ENCODE results near the gene GPX6. TPM values are rescaled to one million over a fixed set of nuclear protein-coding genes. Genes with fewer than 3 reads are reported as not detected.

GPX6 gene
- total and polyA plus RNA-seq, 12 donors: not detected

DNA sequence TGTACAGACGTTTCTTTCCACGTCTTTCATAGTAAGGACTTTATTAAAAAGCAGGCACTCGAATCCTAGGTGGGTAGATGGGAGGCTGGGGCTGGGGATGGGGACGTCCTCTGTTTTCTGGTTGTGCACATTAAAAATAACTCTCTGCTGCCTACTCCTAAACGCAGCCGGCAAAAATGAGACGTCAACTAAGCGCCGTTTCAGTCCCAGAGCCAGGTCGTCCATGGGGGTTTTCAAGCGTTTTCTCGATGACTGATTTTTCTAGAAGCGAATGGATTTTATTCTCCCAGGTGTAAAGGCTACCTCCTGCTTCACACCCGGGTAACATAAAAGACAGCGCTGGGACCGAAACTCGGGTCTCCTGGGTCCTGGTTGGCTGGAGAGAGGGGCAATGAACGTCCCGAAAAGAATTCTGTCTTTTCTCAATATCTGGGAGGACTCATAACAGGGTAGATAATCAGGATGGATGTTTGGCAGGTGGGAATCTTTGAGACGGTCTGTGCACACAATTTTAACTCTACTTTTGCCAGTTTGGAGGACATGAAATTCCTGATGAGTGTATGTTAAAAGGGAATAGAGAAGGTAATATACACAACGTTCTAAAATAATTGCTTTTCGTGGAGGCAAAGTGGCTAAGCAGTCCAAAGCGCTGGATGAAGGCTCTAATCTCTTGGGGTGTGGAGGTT, 25.2 kb downstream of the GPX6 start:
- Histone ChIP-seq H3K27me3 (peaks cover 25% of the 10 kb centered on the region), H3K9me3 (replicated peaks in 1 of 3) (no peaks in the 10 kb centered on the region), H3K4me3 (peak overlapping the region in 1 of 4 donors; percentile 44), H3K27ac (peak overlapping the region in 2 of 5 donors; percentile 34 to 69), H3K36me3 (replicated peaks in 1 of 2) (no peaks in the 10 kb centered on the region), H3K4me1 (replicated peaks in 1 of 2) (no peaks in the 10 kb centered on the region)
- no peak for TF ChIP-seq POLR2A (IDR thresholded peaks at IDR 0.05)
- TF ChIP-seq, protein P1, sequence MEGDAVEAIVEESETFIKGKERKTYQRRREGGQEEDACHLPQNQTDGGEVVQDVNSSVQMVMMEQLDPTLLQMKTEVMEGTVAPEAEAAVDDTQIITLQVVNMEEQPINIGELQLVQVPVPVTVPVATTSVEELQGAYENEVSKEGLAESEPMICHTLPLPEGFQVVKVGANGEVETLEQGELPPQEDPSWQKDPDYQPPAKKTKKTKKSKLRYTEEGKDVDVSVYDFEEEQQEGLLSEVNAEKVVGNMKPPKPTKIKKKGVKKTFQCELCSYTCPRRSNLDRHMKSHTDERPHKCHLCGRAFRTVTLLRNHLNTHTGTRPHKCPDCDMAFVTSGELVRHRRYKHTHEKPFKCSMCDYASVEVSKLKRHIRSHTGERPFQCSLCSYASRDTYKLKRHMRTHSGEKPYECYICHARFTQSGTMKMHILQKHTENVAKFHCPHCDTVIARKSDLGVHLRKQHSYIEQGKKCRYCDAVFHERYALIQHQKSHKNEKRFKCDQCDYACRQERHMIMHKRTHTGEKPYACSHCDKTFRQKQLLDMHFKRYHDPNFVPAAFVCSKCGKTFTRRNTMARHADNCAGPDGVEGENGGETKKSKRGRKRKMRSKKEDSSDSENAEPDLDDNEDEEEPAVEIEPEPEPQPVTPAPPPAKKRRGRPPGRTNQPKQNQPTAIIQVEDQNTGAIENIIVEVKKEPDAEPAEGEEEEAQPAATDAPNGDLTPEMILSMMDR (IDR thresholded peaks at IDR 0.05): no peak
- intact Hi-C loops (cut with DNase I): no loop called here
- no peak for DNase-seq
- 30 to 41% (median 37%) methylated on average over 23 of the region's 23 CpGs for WGBS, 4 donors

DNA sequence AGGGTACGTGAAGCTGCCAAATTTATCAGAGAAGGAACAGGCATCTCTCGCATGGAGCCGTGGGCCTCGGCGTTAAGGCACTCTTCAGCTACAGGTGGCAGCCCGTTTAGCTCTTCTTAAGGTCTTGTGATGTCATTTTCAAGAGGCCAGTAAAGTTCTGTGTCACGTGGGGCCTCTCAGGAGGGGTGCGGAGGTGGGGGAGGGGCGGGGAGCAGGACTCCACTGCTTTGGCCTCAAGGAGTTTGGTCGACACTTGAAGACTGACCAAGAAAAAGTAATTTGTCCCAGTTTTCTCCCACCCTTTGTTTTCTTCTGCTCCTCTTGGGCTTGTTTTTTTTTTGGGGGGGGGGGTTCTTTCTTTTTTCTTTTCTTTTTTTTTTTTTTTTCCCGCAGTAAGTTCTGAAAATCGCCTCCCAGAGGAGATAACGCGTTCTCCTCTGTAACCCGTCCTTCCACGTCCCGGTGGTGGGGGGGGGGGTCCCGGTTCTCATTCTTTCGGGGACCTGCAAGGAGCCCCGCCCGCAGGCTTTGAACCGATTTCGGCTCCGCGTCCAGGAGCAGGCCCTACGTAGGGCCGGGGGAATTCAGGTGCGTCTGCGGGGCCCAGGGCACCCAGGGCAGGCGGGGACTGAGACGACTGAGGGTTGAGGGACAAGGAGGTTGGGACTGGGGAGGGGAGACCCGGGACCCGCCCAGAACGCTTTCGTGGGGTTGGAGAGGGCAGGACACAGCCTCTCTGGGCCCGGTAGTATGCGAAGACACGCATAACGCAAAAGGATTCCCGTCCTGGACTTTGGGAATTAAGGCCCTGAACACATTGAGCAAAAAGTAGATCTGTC, 26.0 kb downstream of the GPX6 start:
- H3K36me3 ChIP-seq (replicated peaks in 1 of 2): no peaks in the 10 kb centered on the region
- intact Hi-C loops (cut with DNase I): no loop called here
- DNase-seq: peak in 6 of 7 donors; percentile 16 to 41 (median 22)
- no peaks in the 10 kb centered on the region for H3K4me1 ChIP-seq (replicated peaks in 1 of 2)
- H3K27me3 ChIP-seq: peaks cover 25% of the 10 kb centered on the region
- peak overlapping the region in 1 of 4 donors; percentile 44 for H3K4me3 ChIP-seq
- 11 to 19% (median 14%) methylated on average over 28 to 40 of the region's 40 CpGs for WGBS, 4 donors
- peak overlapping the region in 2 of 5 donors; percentile 34 to 69 for H3K27ac ChIP-seq
- peak in 1 of 2 donors; percentile 27 for TF ChIP-seq POLR2A (IDR thresholded peaks at IDR 0.05)
- TF ChIP-seq, protein P1 (IDR thresholded peaks at IDR 0.05): no peak
- no peaks in the 10 kb centered on the region for H3K9me3 ChIP-seq (replicated peaks in 1 of 3)

DNA sequence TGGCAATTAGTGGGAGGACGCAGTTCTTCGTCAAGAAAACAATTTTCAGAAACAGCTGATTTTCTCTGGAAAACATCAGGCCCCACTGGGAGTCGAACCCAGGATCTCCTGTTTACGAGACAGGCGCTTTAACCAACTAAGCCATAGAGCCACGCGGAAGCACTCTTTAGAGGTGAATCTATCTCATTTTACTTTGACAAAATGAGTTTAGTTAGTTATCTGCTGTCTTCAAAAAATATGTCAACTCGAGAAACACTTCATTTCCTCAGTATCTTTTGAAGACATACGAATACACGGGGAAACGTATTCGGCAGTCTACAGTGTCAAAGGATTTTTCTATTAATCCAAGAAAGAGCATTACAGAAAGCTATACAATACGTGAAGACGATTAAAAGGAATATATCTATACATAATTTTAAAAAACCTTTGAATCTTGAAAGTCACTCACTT, 26.7 kb downstream of the GPX6 start:
- Histone ChIP-seq H3K27me3 (peaks cover 25% of the 10 kb centered on the region), H3K36me3 (replicated peaks in 1 of 2) (no peaks in the 10 kb centered on the region), H3K4me1 (replicated peaks in 1 of 2) (no peaks in the 10 kb centered on the region), H3K9me3 (replicated peaks in 1 of 3) (no peaks in the 10 kb centered on the region), H3K27ac (no peak overlapping the region), H3K4me3 (peak overlapping the region in 1 of 4 donors; percentile 44)
- 30 to 45% (median 40%) methylated on average over 14 of the region's 14 CpGs for WGBS, 4 donors
- intact Hi-C loops (cut with DNase I): no loop called here
- DNase-seq: no peak
- TF ChIP-seq POLR2A (IDR thresholded peaks at IDR 0.05): no peak
- TF ChIP-seq, protein P1 (IDR thresholded peaks at IDR 0.05): no peak

DNA sequence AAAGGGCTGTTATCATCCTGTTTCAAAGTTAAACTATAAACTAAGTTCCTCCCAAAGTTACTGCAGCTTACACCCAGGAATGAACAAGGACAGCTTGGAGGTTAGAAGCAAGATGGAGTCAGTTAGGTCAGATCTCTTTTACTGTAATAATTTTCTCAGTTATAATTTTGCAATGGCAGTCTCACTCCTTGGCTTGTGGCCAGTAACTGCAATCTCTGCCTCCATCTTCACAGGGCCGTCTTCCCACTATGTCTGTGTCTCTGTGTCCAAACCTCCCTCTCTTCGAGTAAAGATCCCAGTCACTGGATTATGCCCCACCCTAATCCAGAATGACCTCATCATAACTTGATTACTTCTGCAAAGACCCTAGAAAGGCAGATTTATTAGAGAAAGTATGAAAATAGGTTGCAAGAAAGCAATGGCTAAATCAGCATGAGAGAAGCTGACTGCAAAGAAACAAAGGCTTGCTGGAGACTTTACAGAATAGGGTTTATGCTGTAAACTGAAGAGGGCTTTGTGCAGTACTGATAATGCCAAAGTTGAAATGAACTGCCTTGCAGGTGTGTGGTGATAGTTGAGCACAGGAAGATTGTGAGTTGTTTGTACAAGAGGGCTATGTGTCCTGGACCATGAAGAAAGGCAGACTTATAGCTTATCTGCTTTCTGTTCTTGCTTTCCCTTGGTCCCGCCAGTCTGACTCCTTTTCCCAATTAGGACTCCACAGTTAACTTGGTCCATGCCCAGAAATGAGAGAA, 28.4 kb downstream of the GPX6 start:
- H3K4me3 ChIP-seq: no peak overlapping the region
- peak in 1 of 7 donors; percentile 2 for DNase-seq
- H3K4me1 ChIP-seq (replicated peaks in 1 of 2): no peaks in the 10 kb centered on the region
- H3K36me3 ChIP-seq (replicated peaks in 1 of 2): no peaks in the 10 kb centered on the region
- intact Hi-C loops (cut with DNase I): no loop called here
- no peak for TF ChIP-seq POLR2A (IDR thresholded peaks at IDR 0.05)
- TF ChIP-seq, protein P1 (IDR thresholded peaks at IDR 0.05): no peak
- no peak overlapping the region for H3K27ac ChIP-seq
- no peaks in the 10 kb centered on the region for H3K9me3 ChIP-seq (replicated peaks in 1 of 3)
- WGBS, 4 donors: 49 to 67% (median 58%) methylated on average over 3 of the region's 3 CpGs
- peaks cover 13% of the 10 kb centered on the region for H3K27me3 ChIP-seq
